A172 (cell line): Measurements from ENCODE around the gene RASGEF1C. TPM values are rescaled to one million over a fixed set of nuclear protein-coding genes. Genes with fewer than 3 reads are reported as not detected.

Experiments
- DNase-seq: peaks from one replicate; pipeline ENCODE4 v3.0.0-alpha.2; 2015; ENCODE audit warnings: low spot score
- total RNA-seq: library from RNA; depleted of rRNA; stranded (reverse); fragments of >200 nt; shearing (Covaris generic); gene quantifications from 2 replicates; pipeline ENCODE4 v1.2.3, GENCODE V29; 2014; rRNA removed

RASGEF1C gene
- total RNA-seq, 1 experiment from 2014 or later, result 0.17 TPM

GRCh38 chr5:180053061-180053602 is 155.9 kb downstream of the RASGEF1C start:
- DNase-seq, result no peak

DNA sequence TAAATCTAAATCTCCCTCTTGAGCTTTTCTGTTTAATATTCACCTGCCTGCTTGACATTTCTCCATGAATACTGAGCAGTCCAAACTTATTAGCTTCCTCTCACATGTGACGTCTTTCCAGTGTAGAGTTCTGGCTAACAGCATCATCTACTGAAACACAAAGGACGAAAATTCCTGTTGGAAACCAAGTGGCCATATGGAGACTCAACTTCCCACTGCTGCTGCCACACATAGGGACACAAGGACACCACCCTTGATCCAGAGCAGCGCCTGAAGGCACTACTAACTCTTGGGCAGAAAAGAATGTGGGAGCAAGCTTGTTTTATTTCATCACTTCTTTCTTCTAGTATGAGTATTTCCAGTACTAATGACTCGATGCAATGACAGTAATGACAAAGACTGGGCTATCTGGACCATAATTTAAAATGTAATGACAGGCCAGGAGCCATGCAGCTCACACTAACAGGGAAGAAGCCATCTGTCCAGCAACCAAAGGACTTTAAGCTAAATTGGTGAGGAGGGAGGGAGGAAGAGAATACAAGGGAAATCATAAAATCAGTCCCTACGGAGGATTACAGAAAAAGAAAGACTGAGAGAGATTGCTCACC is 156.7 kb downstream of the RASGEF1C start:
- no peak for DNase-seq

Other genes with a start within 250 kb of the RASGEF1C start
- 99.2 and 99.7 TPM in 2 replicates for gene RNF130, start 137.5 kb downstream of the RASGEF1C start, total RNA-seq
- gene MAPK9, start 82.9 kb upstream of the RASGEF1C start, total RNA-seq, result 36.9 and 37.9 TPM in 2 replicates
- 42.0 and 50.5 TPM in 2 replicates for gene GFPT2, start 144.1 kb upstream of the RASGEF1C start, total RNA-seq